KMS-11 (cell line): ENCODE data around the gene NRP1.

Experiments
- H2AFZ ChIP-seq: fragments of 200-600 bp; sonication (generic); 2 replicates; pipeline ENCODE4 v1.6.1; 2016; ENCODE audit warnings: antibody characterized with exemption, mixed run types, low read depth
- H3K27ac ChIP-seq: fragments of 200-600 bp; sonication (generic); 2 replicates; pipeline ENCODE4 v1.6.1; 2016; ENCODE audit warnings: mild to moderate bottlenecking, mixed run types
- H3K27me3 ChIP-seq: fragments of 200-600 bp; sonication (generic); 2 replicates; pipeline ENCODE4 v1.6.1; 2017; ENCODE audit warnings: mild to moderate bottlenecking, low read depth, mixed run types, moderate library complexity; ENCODE audit not compliant: insufficient read depth
- H3K36me3 ChIP-seq: fragments of 200-600 bp; sonication (generic); 2 replicates; pipeline ENCODE4 v1.6.1; 2017; ENCODE audit warnings: mild to moderate bottlenecking, mixed run types; ENCODE audit not compliant: insufficient read depth
- H3K4me1 ChIP-seq: fragments of 200-600 bp; sonication (generic); 2 replicates; pipeline ENCODE4 v1.6.1; 2016; ENCODE audit warnings: mild to moderate bottlenecking, low read depth, mixed run types; ENCODE audit not compliant: poor library complexity, severe bottlenecking
- H3K4me2 ChIP-seq: fragments of 200-600 bp; sonication (generic); 2 replicates; pipeline ENCODE4 v1.7.0; 2016; ENCODE audit warnings: mild to moderate bottlenecking, mixed run types
- H3K4me3 ChIP-seq: fragments of 200-600 bp; sonication (generic); IDR thresholded peaks from 2 replicates; pipeline ENCODE4 v1.6.1; 2017; ENCODE audit warnings: low read depth, low read length, mixed read lengths; ENCODE audit not compliant: insufficient read depth
- H3K79me2 ChIP-seq: fragments of 200-600 bp; sonication (generic); 2 replicates; pipeline ENCODE4 v1.6.1; 2016; ENCODE audit warnings: low read depth, mixed run types; ENCODE audit not compliant: insufficient read depth
- H3K9ac ChIP-seq: fragments of 200-600 bp; sonication (generic); 2 replicates; pipeline ENCODE4 v1.6.1; 2016; ENCODE audit warnings: mild to moderate bottlenecking, mixed run types
- H4K20me1 ChIP-seq: fragments of 200-600 bp; sonication (generic); 2 replicates; pipeline ENCODE4 v1.6.1; 2016; ENCODE audit warnings: mild to moderate bottlenecking, mixed run types; ENCODE audit not compliant: insufficient read depth
- TF ChIP-seq, protein P1 (sequence below): fragments of 200-600 bp; sonication (generic); conservative IDR thresholded peaks from 2 replicates; pipeline ENCODE4 v1.6.1; 2017; ENCODE audit warnings: low read depth, mild to moderate bottlenecking, antibody characterized with exemption, low read length, moderate library complexity, mixed read lengths

Gene NRP1

DNA sequence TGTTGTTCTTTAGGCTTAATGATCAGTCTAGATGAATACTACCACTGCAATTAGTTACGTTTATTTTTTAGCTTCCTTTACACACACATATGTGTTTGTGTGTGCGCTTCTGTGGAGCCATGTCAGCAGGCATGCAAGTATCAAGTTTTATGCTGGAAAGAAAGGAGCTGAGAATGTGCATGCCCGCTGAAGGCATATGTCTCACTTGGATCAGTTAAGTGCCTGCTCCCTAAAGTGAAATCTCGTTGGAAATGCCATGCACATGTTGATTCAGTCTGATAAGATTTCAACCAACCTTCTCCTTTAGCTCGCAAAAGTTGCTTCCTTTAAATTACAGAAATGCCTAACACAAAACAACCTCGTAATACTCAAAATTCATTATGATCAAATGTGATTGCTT, 10.7 kb downstream of the NRP1 start:
- TF ChIP-seq, protein P1, sequence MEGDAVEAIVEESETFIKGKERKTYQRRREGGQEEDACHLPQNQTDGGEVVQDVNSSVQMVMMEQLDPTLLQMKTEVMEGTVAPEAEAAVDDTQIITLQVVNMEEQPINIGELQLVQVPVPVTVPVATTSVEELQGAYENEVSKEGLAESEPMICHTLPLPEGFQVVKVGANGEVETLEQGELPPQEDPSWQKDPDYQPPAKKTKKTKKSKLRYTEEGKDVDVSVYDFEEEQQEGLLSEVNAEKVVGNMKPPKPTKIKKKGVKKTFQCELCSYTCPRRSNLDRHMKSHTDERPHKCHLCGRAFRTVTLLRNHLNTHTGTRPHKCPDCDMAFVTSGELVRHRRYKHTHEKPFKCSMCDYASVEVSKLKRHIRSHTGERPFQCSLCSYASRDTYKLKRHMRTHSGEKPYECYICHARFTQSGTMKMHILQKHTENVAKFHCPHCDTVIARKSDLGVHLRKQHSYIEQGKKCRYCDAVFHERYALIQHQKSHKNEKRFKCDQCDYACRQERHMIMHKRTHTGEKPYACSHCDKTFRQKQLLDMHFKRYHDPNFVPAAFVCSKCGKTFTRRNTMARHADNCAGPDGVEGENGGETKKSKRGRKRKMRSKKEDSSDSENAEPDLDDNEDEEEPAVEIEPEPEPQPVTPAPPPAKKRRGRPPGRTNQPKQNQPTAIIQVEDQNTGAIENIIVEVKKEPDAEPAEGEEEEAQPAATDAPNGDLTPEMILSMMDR: no peak
- Histone ChIP-seq H3K79me2 (no peaks in the 10 kb centered on the region), H4K20me1 (no peaks in the 10 kb centered on the region), H3K4me3 (no peak overlapping the region), H3K4me2 (no peak overlapping the region), H2AFZ (no peak overlapping the region), H3K27ac (no peak overlapping the region), H3K27me3 (no peaks in the 10 kb centered on the region), H3K9ac (no peak overlapping the region), H3K4me1 (no peaks in the 10 kb centered on the region), H3K36me3 (no peaks in the 10 kb centered on the region)

DNA sequence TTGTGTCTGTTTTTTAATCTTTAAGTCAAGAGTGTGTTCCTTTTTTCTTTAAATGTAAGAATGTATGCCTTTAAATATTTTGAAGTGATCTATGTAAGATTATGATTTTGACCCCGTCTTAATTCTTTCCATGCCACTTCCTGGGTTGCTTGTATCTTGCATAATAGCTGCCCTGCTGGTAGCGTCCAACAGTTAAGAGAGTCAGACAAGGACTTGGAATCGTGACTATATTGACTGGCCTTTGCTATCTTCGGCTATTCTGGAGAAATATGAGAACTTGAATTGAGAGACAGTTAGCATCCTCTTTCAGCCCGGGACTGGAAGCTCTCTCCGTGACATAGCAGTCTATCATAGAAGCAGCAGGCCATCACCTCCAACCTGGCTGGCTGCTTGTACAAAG, 13.0 kb downstream of the NRP1 start:
- Histone ChIP-seq H3K36me3 (no peaks in the 10 kb centered on the region), H3K4me1 (no peaks in the 10 kb centered on the region), H3K9ac (no peak overlapping the region), H3K27me3 (no peaks in the 10 kb centered on the region), H2AFZ (no peak overlapping the region), H4K20me1 (no peaks in the 10 kb centered on the region), H3K27ac (no peak overlapping the region), H3K79me2 (no peaks in the 10 kb centered on the region), H3K4me3 (no peak overlapping the region), H3K4me2 (no peak overlapping the region)
- TF ChIP-seq, protein P1: no peak

DNA sequence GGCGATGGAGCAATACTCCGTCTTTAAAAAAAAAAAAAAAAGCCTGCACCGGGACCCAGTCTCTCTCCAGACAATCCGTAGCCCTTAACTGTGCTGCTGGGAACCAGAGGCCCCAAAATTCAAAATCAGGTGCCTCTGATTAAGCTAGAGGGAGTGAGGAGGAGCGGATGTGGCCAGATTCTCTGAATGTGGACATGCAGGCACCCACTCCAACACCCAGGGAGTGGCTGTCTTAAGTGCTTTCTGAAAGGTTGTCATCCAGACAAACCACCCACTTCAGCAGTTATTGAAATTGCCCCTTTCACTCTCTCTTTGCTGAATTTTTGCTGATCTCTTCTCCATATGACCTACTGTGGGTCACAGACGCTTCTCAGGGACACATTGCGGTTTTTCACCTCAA, 14.2 kb downstream of the NRP1 start:
- Histone ChIP-seq H3K27me3 (no peaks in the 10 kb centered on the region), H4K20me1 (no peaks in the 10 kb centered on the region), H3K4me2 (no peak overlapping the region), H3K4me1 (no peaks in the 10 kb centered on the region), H3K9ac (no peak overlapping the region), H3K79me2 (no peaks in the 10 kb centered on the region), H3K27ac (no peak overlapping the region), H3K36me3 (no peaks in the 10 kb centered on the region), H2AFZ (no peak overlapping the region), H3K4me3 (no peak overlapping the region)
- TF ChIP-seq, protein P1: no peak

DNA sequence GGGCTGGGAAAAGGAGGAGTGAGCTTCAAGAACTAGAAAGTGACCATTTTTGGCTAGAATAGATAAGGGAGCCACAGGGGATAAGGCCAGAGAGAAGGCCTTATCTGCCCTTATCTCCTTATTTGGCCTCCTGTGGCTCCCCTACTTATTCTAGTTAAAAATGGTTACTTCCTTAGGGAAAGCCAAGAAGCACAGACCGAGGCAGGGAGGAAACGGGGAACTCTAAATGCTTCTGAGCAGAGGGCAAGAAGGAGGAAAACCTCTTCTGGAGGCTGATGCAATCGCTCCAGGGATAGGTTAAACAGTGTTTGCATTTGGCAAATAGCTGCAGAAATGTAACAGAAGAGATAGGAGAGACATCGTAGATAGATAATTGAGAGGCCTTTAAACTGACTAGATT, 18.6 kb downstream of the NRP1 start:
- H3K4me3 ChIP-seq: no peak overlapping the region
- no peak overlapping the region for H2AFZ ChIP-seq
- no peak overlapping the region for H3K4me2 ChIP-seq
- no peaks in the 10 kb centered on the region for H4K20me1 ChIP-seq
- H3K27ac ChIP-seq: no peak overlapping the region
- no peaks in the 10 kb centered on the region for H3K36me3 ChIP-seq
- no peaks in the 10 kb centered on the region for H3K79me2 ChIP-seq
- H3K27me3 ChIP-seq: no peaks in the 10 kb centered on the region
- H3K4me1 ChIP-seq: no peaks in the 10 kb centered on the region
- H3K9ac ChIP-seq: no peak overlapping the region
- TF ChIP-seq, protein P1: no peak
